Skeletal muscle tissue (tissue), 4 donors: Measurements from ENCODE around the gene MYH11. TPM values are rescaled to one million over a fixed set of nuclear protein-coding genes. Genes with fewer than 3 reads are reported as not detected.

Experiments used
- H3K27ac ChIP-seq: one replicate; pipeline ENCODE4 v1.7.0; 2013; ENCODE audit warnings: mild to moderate bottlenecking, low read depth, low read length, inconsistent platforms
- H3K27me3 ChIP-seq, 3 donors: one replicate each; pipeline ENCODE4 v1.7.0; 2013; ENCODE audit warnings: low read length in 3 of 3; ENCODE audit not compliant: control insufficient read depth in 3 of 3, insufficient read depth in 3 of 3
- H3K36me3 ChIP-seq, 3 donors: one replicate each; pipeline ENCODE4 v1.7.0; 2013; ENCODE audit warnings: low read length in 3 of 3; ENCODE audit not compliant: control insufficient read depth in 3 of 3, insufficient read depth in 3 of 3
- H3K4me1 ChIP-seq, 3 donors: one replicate each; pipeline ENCODE4 v1.7.0; 2013; ENCODE audit warnings: low read length in 3 of 3, mild to moderate bottlenecking in 3 of 3; ENCODE audit not compliant: control insufficient read depth in 3 of 3, insufficient read depth in 3 of 3
- H3K4me3 ChIP-seq, 3 donors: one replicate each; pipeline ENCODE4 v1.7.0; 2013; ENCODE audit warnings: low read length in 3 of 3
- H3K9ac ChIP-seq, 3 donors: one replicate each; pipeline ENCODE4 v1.7.0; 2013; ENCODE audit warnings: low read length in 3 of 3, mild to moderate bottlenecking in 3 of 3, moderate library complexity in 2 of 3, low read depth in 1 of 3
- H3K9me3 ChIP-seq, 3 donors: one replicate each; pipeline ENCODE4 v1.7.0; 2013; ENCODE audit warnings: low read length in 3 of 3; ENCODE audit not compliant: control insufficient read depth in 3 of 3
- total RNA-seq: library from RNA; depleted of rRNA; stranded (reverse); fragments of >200 nt; gene quantifications from one replicate; pipeline ENCODE4 v1.2.3, GENCODE V29; 2014
- donor health status: Osteomylitis.

The MYH11 gene
- total RNA-seq, 1 donor from 2014 or later, result 23.0 TPM

GRCh38 chr16:15749371-15749770, 107.5 kb downstream of the MYH11 start:
- Histone ChIP-seq H3K9ac (no peak overlapping the region), H3K4me3 (no peak overlapping the region), H3K4me1 (no peaks in the 10 kb centered on the region), H3K27ac (no peak overlapping the region), H3K27me3 (no peaks in the 10 kb centered on the region), H3K9me3 (no peaks in the 10 kb centered on the region), H3K36me3 (peaks cover 0 to 3% (median 0%) of the 10 kb centered on the region in 3 donors)

GRCh38 chr16:15748654-15749053, 108.2 kb downstream of the MYH11 start:
- Histone ChIP-seq H3K36me3 (peaks cover 0 to 3% (median 0%) of the 10 kb centered on the region in 3 donors), H3K27ac (no peak overlapping the region), H3K9ac (no peak overlapping the region), H3K9me3 (no peaks in the 10 kb centered on the region), H3K4me1 (no peaks in the 10 kb centered on the region), H3K4me3 (no peak overlapping the region), H3K27me3 (no peaks in the 10 kb centered on the region)

- Histone ChIP-seq H3K4me3 (no peak overlapping the region), H3K27ac (no peak overlapping the region), H3K9ac (no peak overlapping the region), H3K36me3 (peaks cover 0 to 3% (median 0%) of the 10 kb centered on the region in 3 donors), H3K4me1 (no peaks in the 10 kb centered on the region), H3K27me3 (no peaks in the 10 kb centered on the region), H3K9me3 (no peaks in the 10 kb centered on the region)
Measured at GRCh38 chr16:15747937-15748336, 108.9 kb downstream of the MYH11 start.

- H3K9me3 ChIP-seq, result no peaks in the 10 kb centered on the region
- peaks cover 0 to 7% (median under 1%) of the 10 kb centered on the region in 3 donors for H3K36me3 ChIP-seq
- H3K9ac ChIP-seq, result no peak overlapping the region
- H3K4me1 ChIP-seq, result no peaks in the 10 kb centered on the region
- no peak overlapping the region for H3K4me3 ChIP-seq
- H3K27me3 ChIP-seq, result no peaks in the 10 kb centered on the region
- H3K27ac ChIP-seq, result no peak overlapping the region
Measured at GRCh38 chr16:15746332-15746731, 110.5 kb downstream of the MYH11 start.

GRCh38 chr16:15743657-15744056, 113.2 kb downstream of the MYH11 start:
- Histone ChIP-seq H3K4me3 (no peak overlapping the region), H3K36me3 (peaks cover 0 to 13% (median 9%) of the 10 kb centered on the region in 3 donors), H3K27ac (no peak overlapping the region), H3K4me1 (no peaks in the 10 kb centered on the region), H3K9ac (no peak overlapping the region), H3K27me3 (no peaks in the 10 kb centered on the region), H3K9me3 (no peaks in the 10 kb centered on the region)

- Histone ChIP-seq H3K9me3 (no peaks in the 10 kb centered on the region), H3K27ac (no peak overlapping the region), H3K27me3 (no peaks in the 10 kb centered on the region), H3K36me3 (peaks cover 0 to 10% (median 9%) of the 10 kb centered on the region in 3 donors), H3K4me1 (no peaks in the 10 kb centered on the region), H3K9ac (no peak overlapping the region), H3K4me3 (no peak overlapping the region)
Measured at GRCh38 chr16:15742716-15743115, 114.1 kb downstream of the MYH11 start.

- H3K36me3 ChIP-seq, result peaks cover 5 to 13% (median 11%) of the 10 kb centered on the region in 3 donors
- H3K9ac ChIP-seq, result no peak overlapping the region
- H3K4me1 ChIP-seq, result no peaks in the 10 kb centered on the region
- H3K4me3 ChIP-seq, result no peak overlapping the region
- no peak overlapping the region for H3K27ac ChIP-seq
- H3K9me3 ChIP-seq, result no peaks in the 10 kb centered on the region
- no peaks in the 10 kb centered on the region for H3K27me3 ChIP-seq
Measured at GRCh38 chr16:15741207-15741871, 115.5 kb downstream of the MYH11 start.

- Histone ChIP-seq H3K4me1 (no peaks in the 10 kb centered on the region), H3K27me3 (no peaks in the 10 kb centered on the region), H3K9ac (no peak overlapping the region), H3K4me3 (no peak overlapping the region), H3K9me3 (no peaks in the 10 kb centered on the region), H3K36me3 (peaks cover 9 to 17% (median 11%) of the 10 kb centered on the region in 3 donors), H3K27ac (no peak overlapping the region)
Measured at GRCh38 chr16:15739950-15740349, 116.9 kb downstream of the MYH11 start.

- Histone ChIP-seq H3K36me3 (peaks cover 9 to 17% (median 11%) of the 10 kb centered on the region in 3 donors), H3K27me3 (no peaks in the 10 kb centered on the region), H3K9ac (no peak overlapping the region), H3K9me3 (no peaks in the 10 kb centered on the region), H3K27ac (no peak overlapping the region), H3K4me1 (no peaks in the 10 kb centered on the region), H3K4me3 (no peak overlapping the region)
Measured at GRCh38 chr16:15739464-15739863, 117.4 kb downstream of the MYH11 start.

GRCh38 chr16:15737140-15737644, 119.6 kb downstream of the MYH11 start:
- no peak overlapping the region for H3K9ac ChIP-seq
- H3K36me3 ChIP-seq, result peaks cover 9 to 20% (median 11%) of the 10 kb centered on the region in 3 donors
- H3K4me1 ChIP-seq, result no peaks in the 10 kb centered on the region
- H3K27ac ChIP-seq, result no peak overlapping the region
- no peaks in the 10 kb centered on the region for H3K27me3 ChIP-seq
- H3K9me3 ChIP-seq, result no peaks in the 10 kb centered on the region
- no peak overlapping the region for H3K4me3 ChIP-seq
